ENCODE results near the gene TMSB4X.
A peak's percentile ranks its signal among the peaks of the same experiment; 100 is the strongest.
"Not testable (repeated sequence)": the region's sequence is repeated elsewhere in the genome, so short reads cannot be mapped to it uniquely, and the experiment has no call there.

Gene TMSB4X

DNA sequence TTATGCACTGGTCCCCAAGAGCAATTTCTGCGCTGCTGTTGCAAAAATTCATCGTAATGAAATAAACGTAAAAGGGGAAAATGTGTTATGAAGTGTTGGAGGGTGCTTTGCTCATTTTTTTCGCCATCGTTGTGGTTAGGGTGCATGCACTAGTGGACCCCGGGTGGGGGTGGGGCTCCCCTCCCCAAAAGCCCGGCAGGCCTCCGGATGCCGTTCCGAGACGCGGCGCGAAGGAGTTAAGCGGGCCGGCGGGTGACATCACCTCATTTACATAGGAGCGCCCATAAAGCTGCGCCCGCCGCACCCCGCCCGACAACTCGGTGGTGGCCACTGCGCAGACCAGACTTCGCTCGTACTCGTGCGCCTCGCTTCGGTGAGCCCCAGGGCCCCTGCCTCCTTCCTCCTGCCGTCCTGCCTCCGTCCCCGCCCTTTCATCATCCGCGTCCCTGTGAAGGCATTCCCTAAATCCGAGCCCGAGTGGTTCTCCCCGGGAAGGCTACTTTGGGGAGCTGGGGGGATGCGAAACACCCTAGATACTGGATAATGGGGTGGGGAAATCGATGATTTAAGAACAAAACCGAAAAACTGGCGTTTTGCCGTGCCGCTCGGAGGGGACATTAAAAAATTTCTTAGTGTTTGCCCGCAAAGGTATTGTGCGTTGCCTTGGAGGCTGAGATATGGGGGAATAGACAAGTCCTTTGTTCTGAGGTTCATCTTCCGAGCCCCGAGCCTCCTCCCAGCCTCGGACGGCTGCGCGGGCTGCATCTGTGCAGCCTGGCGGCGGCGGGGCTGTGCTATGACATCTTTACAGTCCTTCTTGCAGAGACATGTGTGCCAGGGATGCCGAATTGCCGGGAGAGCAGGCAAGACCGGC lies at the start of gene TMSB4X:
Gene TMSB4X, plus strand, starts transcription at position 315 of the 874 bp plus-strand sequence.
- peaks cover 63% of the 10 kb centered on the region for H3K4me1 ChIP-seq (ENCODE audit: control insufficient read depth, insufficient read depth, low read length)
- no peaks in the 10 kb centered on the region for H3K9me3 ChIP-seq (ENCODE audit: control insufficient read depth, insufficient read depth, low read length)
- H3K27ac ChIP-seq (ENCODE audit: low read depth, low read length) = peak within 1 kb of the TSS; percentile 92
- peak within 1 kb of the TSS; percentile 95 for H3K9ac ChIP-seq (ENCODE audit: low read depth, low read length)
- H3K27me3 ChIP-seq (ENCODE audit: control insufficient read depth, insufficient read depth, low read length) = no peaks in the 10 kb centered on the region
- peaks cover 18% of the 10 kb centered on the region for H3K36me3 ChIP-seq (ENCODE audit: control insufficient read depth, insufficient read depth, low read length)
- H3K4me3 ChIP-seq (ENCODE audit: low read depth, low read length) = peak within 1 kb of the TSS; percentile 94

DNA sequence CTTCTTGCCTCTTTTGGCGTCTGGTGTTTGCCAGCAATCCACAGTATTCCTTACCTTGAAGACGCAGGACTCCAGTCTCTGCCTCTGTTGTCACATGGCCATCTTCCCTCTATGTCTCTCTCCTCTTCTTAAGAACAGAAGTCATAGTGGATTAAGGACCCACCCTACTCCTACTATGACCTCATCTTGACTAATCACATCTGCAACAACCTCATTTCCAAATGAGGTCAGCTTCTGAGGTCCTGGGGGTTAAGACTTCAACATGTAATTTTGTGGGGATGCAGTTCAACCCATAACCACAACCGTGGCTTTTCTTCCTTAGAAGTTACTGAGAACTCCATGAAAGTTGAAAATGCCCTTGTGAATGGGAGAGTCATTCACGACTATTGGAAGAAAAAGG lies 45.2 kb upstream of the TMSB4X start:
- no peaks in the 10 kb centered on the region for H3K4me1 ChIP-seq (ENCODE audit: control insufficient read depth, insufficient read depth, low read length)
- no peak overlapping the region for H3K4me3 ChIP-seq (ENCODE audit: low read depth, low read length)
- H3K27me3 ChIP-seq (ENCODE audit: control insufficient read depth, insufficient read depth, low read length) = no peaks in the 10 kb centered on the region
- peaks cover 6% of the 10 kb centered on the region; the same call in 1 of the 2 replicates for H3K9me3 ChIP-seq (ENCODE audit: control insufficient read depth, insufficient read depth, low read length)
- no peak overlapping the region for H3K27ac ChIP-seq (ENCODE audit: low read depth, low read length)
- no peak overlapping the region for H3K9ac ChIP-seq (ENCODE audit: low read depth, low read length)
- no peaks in the 10 kb centered on the region for H3K36me3 ChIP-seq (ENCODE audit: control insufficient read depth, insufficient read depth, low read length)

DNA sequence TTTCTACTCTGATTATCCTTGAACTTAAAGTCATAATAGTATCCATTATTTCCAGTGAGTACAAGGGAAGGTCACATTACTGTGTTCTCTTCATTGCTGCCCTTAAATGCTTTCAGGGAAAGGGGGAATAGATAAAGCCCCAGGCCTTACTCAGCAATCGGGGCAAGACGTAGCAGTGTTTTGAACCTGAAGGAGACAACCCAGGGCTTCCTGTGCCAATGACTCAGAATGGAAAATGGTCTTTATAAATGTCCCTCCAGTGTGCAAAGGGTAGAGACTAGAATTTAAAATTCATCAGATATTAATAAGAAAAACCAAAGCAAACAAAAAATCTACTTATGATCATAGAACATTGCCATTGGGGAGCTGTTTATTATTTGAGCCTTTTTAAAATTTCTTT lies 44.8 kb upstream of the TMSB4X start:
- H3K4me3 ChIP-seq (ENCODE audit: low read depth, low read length) = no peak overlapping the region
- no peaks in the 10 kb centered on the region for H3K4me1 ChIP-seq (ENCODE audit: control insufficient read depth, insufficient read depth, low read length)
- H3K9ac ChIP-seq (ENCODE audit: low read depth, low read length) = no peak overlapping the region

DNA sequence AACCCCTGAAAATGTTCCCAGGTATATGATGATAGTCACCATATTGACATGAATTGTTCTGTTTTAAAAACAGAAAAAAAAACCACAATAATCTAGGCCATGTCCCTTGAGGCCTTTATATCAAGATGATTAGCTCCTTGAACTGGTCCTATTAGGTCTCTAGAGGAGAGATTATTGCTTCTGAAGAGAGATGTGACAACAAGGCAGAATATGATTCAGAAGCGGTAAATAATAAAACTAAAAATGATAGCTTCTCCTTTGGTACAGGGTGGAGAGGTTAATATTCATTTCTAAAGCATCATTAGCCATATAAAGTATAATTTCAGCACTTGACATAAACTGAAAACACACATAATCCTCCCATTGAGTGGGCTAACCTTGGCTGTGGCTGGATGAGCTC lies 42.7 kb upstream of the TMSB4X start:
- Histone ChIP-seq H3K36me3 (ENCODE audit: control insufficient read depth, insufficient read depth, low read length) (no peaks in the 10 kb centered on the region), H3K9me3 (ENCODE audit: control insufficient read depth, insufficient read depth, low read length) (peaks cover 27% of the 10 kb centered on the region), H3K4me1 (ENCODE audit: control insufficient read depth, insufficient read depth, low read length) (no peaks in the 10 kb centered on the region), H3K27me3 (ENCODE audit: control insufficient read depth, insufficient read depth, low read length) (no peaks in the 10 kb centered on the region), H3K4me3 (ENCODE audit: low read depth, low read length) (no peak overlapping the region), H3K9ac (ENCODE audit: low read depth, low read length) (no peak overlapping the region), H3K27ac (ENCODE audit: low read depth, low read length) (no peak overlapping the region)

More for the DNA sequence above, 44.8 kb upstream of the TMSB4X start:
- no peak overlapping the region for H3K27ac ChIP-seq (ENCODE audit: low read depth, low read length)
- H3K9me3 ChIP-seq (ENCODE audit: control insufficient read depth, insufficient read depth, low read length) = peaks cover 11% of the 10 kb centered on the region; the same call in 1 of the 2 replicates
- no peaks in the 10 kb centered on the region for H3K27me3 ChIP-seq (ENCODE audit: control insufficient read depth, insufficient read depth, low read length)
- H3K36me3 ChIP-seq (ENCODE audit: control insufficient read depth, insufficient read depth, low read length) = no peaks in the 10 kb centered on the region

DNA sequence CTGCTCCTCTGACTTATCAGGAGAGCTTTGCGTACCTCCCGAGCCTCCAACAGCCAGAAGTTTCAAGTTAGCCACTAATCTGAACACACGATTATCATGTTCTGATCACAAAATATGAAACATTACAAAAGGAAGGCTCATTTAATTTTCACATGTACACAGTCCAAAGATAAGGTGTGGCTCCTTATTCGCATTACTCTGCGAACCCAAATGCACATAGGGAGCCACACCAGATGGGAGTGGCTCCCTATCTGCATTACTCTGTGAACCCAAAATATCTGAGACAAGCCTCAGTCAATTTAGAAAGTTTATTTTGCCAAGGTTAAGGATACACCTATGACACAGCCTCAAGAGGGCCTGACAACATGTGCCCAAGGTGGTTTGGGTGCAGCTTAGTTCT lies 40.1 kb upstream of the TMSB4X start:
- Histone ChIP-seq H3K4me1 (ENCODE audit: control insufficient read depth, insufficient read depth, low read length) (no peaks in the 10 kb centered on the region), H3K36me3 (ENCODE audit: control insufficient read depth, insufficient read depth, low read length) (no peaks in the 10 kb centered on the region), H3K4me3 (ENCODE audit: low read depth, low read length) (no peak overlapping the region), H3K9ac (ENCODE audit: low read depth, low read length) (no peak overlapping the region), H3K27me3 (ENCODE audit: control insufficient read depth, insufficient read depth, low read length) (no peaks in the 10 kb centered on the region), H3K27ac (ENCODE audit: low read depth, low read length) (no peak overlapping the region), H3K9me3 (ENCODE audit: control insufficient read depth, insufficient read depth, low read length) (peaks cover 51% of the 10 kb centered on the region)

DNA sequence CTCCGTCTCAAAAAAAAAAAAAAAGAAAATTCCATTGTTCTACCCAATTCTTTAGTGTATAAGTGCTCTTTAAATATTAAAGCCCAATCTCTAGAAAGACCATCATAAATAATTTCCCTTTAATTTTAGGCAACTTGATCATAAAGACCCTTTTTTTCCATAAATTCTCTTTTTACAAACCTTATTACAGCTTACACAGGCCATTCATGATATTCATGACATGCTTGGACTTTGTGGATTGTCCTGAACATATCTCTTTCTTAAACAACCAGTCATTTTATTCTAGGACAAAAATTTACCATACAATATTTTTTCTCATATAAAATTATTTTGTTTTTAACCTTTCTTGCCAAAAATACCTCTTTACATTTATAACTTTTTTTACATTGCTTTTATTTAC lies 38.0 kb upstream of the TMSB4X start:
- Histone ChIP-seq H3K27ac (ENCODE audit: low read depth, low read length) (no peak overlapping the region), H3K4me3 (ENCODE audit: low read depth, low read length) (no peak overlapping the region), H3K9ac (ENCODE audit: low read depth, low read length) (no peak overlapping the region), H3K9me3 (ENCODE audit: control insufficient read depth, insufficient read depth, low read length) (peaks cover 51% of the 10 kb centered on the region), H3K4me1 (ENCODE audit: control insufficient read depth, insufficient read depth, low read length) (no peaks in the 10 kb centered on the region), H3K36me3 (ENCODE audit: control insufficient read depth, insufficient read depth, low read length) (no peaks in the 10 kb centered on the region), H3K27me3 (ENCODE audit: control insufficient read depth, insufficient read depth, low read length) (no peaks in the 10 kb centered on the region)

DNA sequence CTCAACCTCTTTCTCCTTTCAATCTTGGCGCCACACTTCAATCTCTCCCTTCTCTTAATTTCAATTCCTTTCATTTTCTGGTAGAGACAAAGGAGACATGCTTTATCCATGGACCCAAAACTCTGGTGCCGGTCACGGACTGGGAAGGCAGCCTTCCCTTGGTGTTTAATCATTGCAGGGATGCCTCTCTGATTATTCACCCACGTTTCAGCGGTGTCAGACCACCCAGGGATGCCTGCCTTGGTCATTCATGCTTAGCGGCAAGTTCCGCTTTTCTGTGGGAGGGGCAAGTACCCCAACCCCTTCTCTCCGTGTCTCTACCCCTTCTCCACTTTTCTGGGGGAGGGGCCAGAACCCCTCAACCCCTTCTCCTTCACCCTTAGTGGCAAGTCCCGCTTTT lies 34.4 kb upstream of the TMSB4X start:
- peaks cover 37% of the 10 kb centered on the region for H3K9me3 ChIP-seq (ENCODE audit: control insufficient read depth, insufficient read depth, low read length)
- not testable (repeated sequence) for H3K9ac ChIP-seq (ENCODE audit: low read depth, low read length); H3K4me3 ChIP-seq (ENCODE audit: low read depth, low read length); H3K4me1 ChIP-seq (ENCODE audit: control insufficient read depth, insufficient read depth, low read length); H3K27ac ChIP-seq (ENCODE audit: low read depth, low read length); H3K27me3 ChIP-seq (ENCODE audit: control insufficient read depth, insufficient read depth, low read length); H3K36me3 ChIP-seq (ENCODE audit: control insufficient read depth, insufficient read depth, low read length)

DNA sequence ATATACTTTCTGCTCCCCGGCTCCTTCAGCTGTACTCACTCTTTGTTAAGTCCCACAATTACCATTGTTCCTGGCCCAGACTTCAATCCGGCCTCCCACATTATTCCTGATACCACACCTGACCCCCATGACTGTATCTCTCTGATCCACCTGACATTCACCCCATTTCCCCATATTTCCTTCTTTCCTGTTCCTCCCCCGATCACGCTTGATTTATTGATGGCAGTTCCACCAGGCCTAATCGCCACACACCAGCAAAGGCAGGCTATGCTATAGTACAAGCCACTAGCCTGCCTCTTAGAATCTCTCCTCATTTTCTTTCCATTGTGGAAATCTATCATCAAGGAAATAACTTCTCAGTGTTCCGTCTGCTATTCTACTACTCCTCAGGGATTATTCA lies 31.3 kb upstream of the TMSB4X start:
- Histone ChIP-seq H3K9me3 (ENCODE audit: control insufficient read depth, insufficient read depth, low read length) (peaks cover 12% of the 10 kb centered on the region), H3K4me1 (ENCODE audit: control insufficient read depth, insufficient read depth, low read length) (peaks cover 18% of the 10 kb centered on the region)
- not testable (repeated sequence) for H3K27ac ChIP-seq (ENCODE audit: low read depth, low read length); H3K27me3 ChIP-seq (ENCODE audit: control insufficient read depth, insufficient read depth, low read length); H3K4me3 ChIP-seq (ENCODE audit: low read depth, low read length); H3K36me3 ChIP-seq (ENCODE audit: control insufficient read depth, insufficient read depth, low read length); H3K9ac ChIP-seq (ENCODE audit: low read depth, low read length)

DNA sequence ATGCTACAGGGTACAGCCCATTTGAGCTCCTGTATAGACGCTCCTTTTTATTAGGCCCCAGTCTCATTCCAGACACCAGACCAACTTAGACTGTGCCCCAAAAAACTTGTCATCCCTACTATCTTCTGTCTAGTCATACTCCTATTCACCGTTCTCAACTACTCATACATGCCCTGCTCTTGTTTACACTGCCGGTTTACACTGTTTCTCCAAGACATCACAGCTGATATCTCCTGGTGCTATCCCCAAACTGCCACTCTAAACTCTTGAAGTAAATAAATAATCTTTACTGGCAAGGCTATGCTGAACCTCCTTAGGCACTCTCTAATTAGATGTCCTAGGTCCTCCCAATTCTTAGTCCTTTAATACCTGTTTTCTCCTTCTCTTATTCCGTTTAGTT lies 30.5 kb upstream of the TMSB4X start:
- H3K4me1 ChIP-seq (ENCODE audit: control insufficient read depth, insufficient read depth, low read length) = peaks cover 18% of the 10 kb centered on the region
- not testable (repeated sequence) for H3K27me3 ChIP-seq (ENCODE audit: control insufficient read depth, insufficient read depth, low read length); H3K9me3 ChIP-seq (ENCODE audit: control insufficient read depth, insufficient read depth, low read length); H3K27ac ChIP-seq (ENCODE audit: low read depth, low read length); H3K36me3 ChIP-seq (ENCODE audit: control insufficient read depth, insufficient read depth, low read length); H3K4me3 ChIP-seq (ENCODE audit: low read depth, low read length); H3K9ac ChIP-seq (ENCODE audit: low read depth, low read length)

DNA sequence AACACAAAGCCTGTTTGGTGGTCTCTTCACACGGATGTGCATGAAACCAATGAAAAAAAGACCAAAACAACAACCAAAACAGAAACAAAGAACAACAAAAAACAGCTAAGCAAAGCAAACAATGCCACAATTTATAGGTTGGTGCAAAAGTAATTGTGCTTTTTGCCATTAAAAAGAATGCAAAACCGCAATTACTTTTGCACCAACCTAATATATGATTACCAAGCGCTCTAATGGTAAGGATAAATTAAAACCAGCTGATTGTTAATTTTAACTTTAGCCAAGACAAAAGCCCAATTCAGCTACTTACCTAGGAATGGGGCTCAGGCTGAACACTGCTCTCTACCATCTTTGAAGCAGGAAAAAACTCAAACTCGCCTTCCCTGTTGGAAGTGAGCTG lies 29.4 kb upstream of the TMSB4X start:
- Histone ChIP-seq H3K36me3 (ENCODE audit: control insufficient read depth, insufficient read depth, low read length) (no peaks in the 10 kb centered on the region), H3K27me3 (ENCODE audit: control insufficient read depth, insufficient read depth, low read length) (no peaks in the 10 kb centered on the region), H3K9ac (ENCODE audit: low read depth, low read length) (no peak overlapping the region), H3K4me1 (ENCODE audit: control insufficient read depth, insufficient read depth, low read length) (peaks cover 18% of the 10 kb centered on the region), H3K4me3 (ENCODE audit: low read depth, low read length) (no peak overlapping the region), H3K9me3 (ENCODE audit: control insufficient read depth, insufficient read depth, low read length) (no peaks in the 10 kb centered on the region), H3K27ac (ENCODE audit: low read depth, low read length) (no peak overlapping the region)

DNA sequence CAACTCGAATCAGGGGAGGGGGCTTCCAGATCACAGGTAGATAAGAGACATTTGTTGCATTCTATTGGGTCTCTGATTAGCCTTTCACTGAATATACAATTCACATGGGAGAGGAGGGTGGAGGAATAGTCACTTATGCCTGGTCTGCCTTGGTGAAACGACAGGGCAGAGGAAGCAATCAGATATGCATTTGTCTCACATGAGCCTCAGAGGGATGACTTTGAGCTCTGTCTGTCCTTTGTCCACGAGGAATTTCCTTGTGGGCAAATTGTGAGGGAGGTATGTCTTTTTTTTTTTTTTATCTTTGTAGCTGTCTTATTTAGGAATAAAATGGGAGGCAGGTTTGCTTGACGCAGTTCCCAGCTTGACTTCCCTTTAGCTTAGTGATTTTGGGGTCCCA lies 28.5 kb upstream of the TMSB4X start:
- Histone ChIP-seq H3K9me3 (ENCODE audit: control insufficient read depth, insufficient read depth, low read length) (no peaks in the 10 kb centered on the region), H3K4me3 (ENCODE audit: low read depth, low read length) (no peak overlapping the region), H3K36me3 (ENCODE audit: control insufficient read depth, insufficient read depth, low read length) (no peaks in the 10 kb centered on the region), H3K4me1 (ENCODE audit: control insufficient read depth, insufficient read depth, low read length) (peaks cover 20% of the 10 kb centered on the region), H3K27me3 (ENCODE audit: control insufficient read depth, insufficient read depth, low read length) (no peaks in the 10 kb centered on the region), H3K27ac (ENCODE audit: low read depth, low read length) (no peak overlapping the region), H3K9ac (ENCODE audit: low read depth, low read length) (no peak overlapping the region)
